DND-41 (cell line): ENCODE data around the gene STK32B.

Experiments used
- EZH2 ChIP-seq: IDR thresholded peaks from 3 replicates; pipeline ENCODE4 v1.6.1; 2012; ENCODE audit warnings: borderline replicate concordance, low read depth, mild to moderate bottlenecking, moderate library complexity, low read length, inconsistent platforms; ENCODE audit not compliant: severe bottlenecking
- TF ChIP-seq, protein P1 (sequence below): IDR thresholded peaks from 2 replicates; pipeline ENCODE4 v1.5.1; 2012; ENCODE audit warnings: borderline replicate concordance, low read length, moderate library complexity, mild to moderate bottlenecking; ENCODE audit not compliant: poor library complexity, severe bottlenecking; ENCODE audit errors: extremely low read depth

DNA sequence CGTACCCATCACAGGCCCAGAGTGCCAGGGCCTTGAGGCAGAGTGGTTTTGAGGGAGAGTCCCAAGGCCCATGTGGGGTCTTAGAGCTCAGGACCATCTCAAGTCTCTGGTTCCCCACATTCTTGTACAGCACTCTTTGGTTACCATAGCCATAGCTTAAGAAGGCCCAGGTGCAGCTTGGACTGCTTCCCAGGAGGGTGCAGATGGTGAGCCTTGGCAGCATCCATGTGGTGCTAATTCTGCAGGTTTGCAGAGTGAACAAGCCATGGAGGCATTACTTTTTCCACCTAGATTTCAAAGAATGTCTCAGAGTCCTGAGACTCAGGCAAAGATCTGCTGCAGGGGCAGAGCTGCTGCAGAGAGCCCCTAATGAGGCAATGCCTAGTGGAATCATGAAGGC, 171.7 kb downstream of the STK32B start:
- TF ChIP-seq, protein P1, sequence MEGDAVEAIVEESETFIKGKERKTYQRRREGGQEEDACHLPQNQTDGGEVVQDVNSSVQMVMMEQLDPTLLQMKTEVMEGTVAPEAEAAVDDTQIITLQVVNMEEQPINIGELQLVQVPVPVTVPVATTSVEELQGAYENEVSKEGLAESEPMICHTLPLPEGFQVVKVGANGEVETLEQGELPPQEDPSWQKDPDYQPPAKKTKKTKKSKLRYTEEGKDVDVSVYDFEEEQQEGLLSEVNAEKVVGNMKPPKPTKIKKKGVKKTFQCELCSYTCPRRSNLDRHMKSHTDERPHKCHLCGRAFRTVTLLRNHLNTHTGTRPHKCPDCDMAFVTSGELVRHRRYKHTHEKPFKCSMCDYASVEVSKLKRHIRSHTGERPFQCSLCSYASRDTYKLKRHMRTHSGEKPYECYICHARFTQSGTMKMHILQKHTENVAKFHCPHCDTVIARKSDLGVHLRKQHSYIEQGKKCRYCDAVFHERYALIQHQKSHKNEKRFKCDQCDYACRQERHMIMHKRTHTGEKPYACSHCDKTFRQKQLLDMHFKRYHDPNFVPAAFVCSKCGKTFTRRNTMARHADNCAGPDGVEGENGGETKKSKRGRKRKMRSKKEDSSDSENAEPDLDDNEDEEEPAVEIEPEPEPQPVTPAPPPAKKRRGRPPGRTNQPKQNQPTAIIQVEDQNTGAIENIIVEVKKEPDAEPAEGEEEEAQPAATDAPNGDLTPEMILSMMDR = no peak
- TF ChIP-seq EZH2 = no peak
